ENCODE results near the gene GDI1.

Gene GDI1

GRCh38 chrX:154463611-154464220, 26.8 kb downstream of the GDI1 start:
- H3K4me1 ChIP-seq (ENCODE audit: control insufficient read depth in 1 of 2, insufficient read depth in 1 of 2, low read depth in 1 of 2, low read length in 1 of 2), result peaks cover 0 to 1% of the 10 kb centered on the region in 2 experiments
- no peak for TF ChIP-seq CTCF (IDR thresholded peaks at IDR 0.05)
- H3K36me3 ChIP-seq, result no peaks in the 10 kb centered on the region
- H3K27me3 ChIP-seq, result peaks cover 10% of the 10 kb centered on the region
- no peak overlapping the region for H3K27ac ChIP-seq
- H3K4me3 ChIP-seq (ENCODE audit: low read depth in 1 of 2, low read length in 1 of 2), result no peak overlapping the region
- H3K9me3 ChIP-seq, result no peaks in the 10 kb centered on the region

- H3K9me3 ChIP-seq, result no peaks in the 10 kb centered on the region
- no peaks in the 10 kb centered on the region for H3K36me3 ChIP-seq
- H3K27ac ChIP-seq, result no peak overlapping the region
- no peaks in the 10 kb centered on the region for H3K27me3 ChIP-seq
- no peak for TF ChIP-seq CTCF (IDR thresholded peaks at IDR 0.05)
- H3K4me3 ChIP-seq (ENCODE audit: low read depth in 1 of 2, low read length in 1 of 2), result no peak overlapping the region
- H3K4me1 ChIP-seq (ENCODE audit: control insufficient read depth in 1 of 2, insufficient read depth in 1 of 2, low read depth in 1 of 2, low read length in 1 of 2), result no peaks in the 10 kb centered on the region
Measured at GRCh38 chrX:154464806-154465365, 27.9 kb downstream of the GDI1 start.

GRCh38 chrX:154465601-154466000, 28.6 kb downstream of the GDI1 start:
- no peaks in the 10 kb centered on the region for H3K36me3 ChIP-seq
- TF ChIP-seq CTCF (IDR thresholded peaks at IDR 0.05), result no peak

GRCh38 chrX:154466036-154466435, 29.1 kb downstream of the GDI1 start:
- Histone ChIP-seq H3K27me3 (no peaks in the 10 kb centered on the region), H3K27ac (no peak overlapping the region), H3K4me1 (ENCODE audit: control insufficient read depth in 1 of 2, insufficient read depth in 1 of 2, low read depth in 1 of 2, low read length in 1 of 2) (no peaks in the 10 kb centered on the region), H3K9me3 (no peaks in the 10 kb centered on the region), H3K36me3 (no peaks in the 10 kb centered on the region), H3K4me3 (ENCODE audit: low read depth in 1 of 2, low read length in 1 of 2) (no peak overlapping the region)
- no peak for TF ChIP-seq CTCF (IDR thresholded peaks at IDR 0.05)

More at GRCh38 chrX:154465601-154466000, 28.6 kb downstream of the GDI1 start:
- no peak overlapping the region for H3K27ac ChIP-seq
- H3K27me3 ChIP-seq, result no peaks in the 10 kb centered on the region
- no peaks in the 10 kb centered on the region for H3K4me1 ChIP-seq (ENCODE audit: control insufficient read depth in 1 of 2, insufficient read depth in 1 of 2, low read depth in 1 of 2, low read length in 1 of 2)
- no peaks in the 10 kb centered on the region for H3K9me3 ChIP-seq
- no peak overlapping the region for H3K4me3 ChIP-seq (ENCODE audit: low read depth in 1 of 2, low read length in 1 of 2)

GRCh38 chrX:154466907-154467306, 30.0 kb downstream of the GDI1 start:
- H3K4me1 ChIP-seq (ENCODE audit: control insufficient read depth in 1 of 2, insufficient read depth in 1 of 2, low read depth in 1 of 2, low read length in 1 of 2), result no peaks in the 10 kb centered on the region
- no peaks in the 10 kb centered on the region for H3K9me3 ChIP-seq
- no peak overlapping the region for H3K4me3 ChIP-seq (ENCODE audit: low read depth in 1 of 2, low read length in 1 of 2)
- no peak for TF ChIP-seq CTCF (IDR thresholded peaks at IDR 0.05)
- no peaks in the 10 kb centered on the region for H3K36me3 ChIP-seq
- no peak overlapping the region for H3K27ac ChIP-seq
- no peaks in the 10 kb centered on the region for H3K27me3 ChIP-seq

Measured in neutrophil (primary cell).